Upper lobe of left lung (tissue), 6 donors: ENCODE measurements around the gene FBXO8. TPM values are rescaled to one million over a fixed set of nuclear protein-coding genes. Genes with fewer than 3 reads are reported as not detected.

Source experiments
- ATAC-seq, 2 donors: fragments of 200-7000 bp; cut with Tn5 transposase; one replicate each; pipeline ENCODE4 v1.9.1; 2022; ENCODE audit warnings: mild to moderate bottlenecking in 2 of 2, moderate library complexity in 2 of 2; ENCODE audit not compliant: low FRiP score in 2 of 2
- DNase-seq, 2 donors: peaks; one replicate each; pipeline ENCODE4 v3.0.0-alpha.2; 2019 to 2020
- H3K27ac ChIP-seq, 4 donors: fragments of 200-600 bp; sonication (generic); one replicate each; pipeline ENCODE4 v1.5.1; 2016 to 2019
- H3K27me3 ChIP-seq, 4 donors: fragments of 200-600 bp; sonication (generic); one replicate each; pipeline ENCODE4 v1.5.1; 2017 to 2019
- H3K36me3 ChIP-seq, 4 donors: fragments of 200-600 bp; sonication (generic); one replicate each; pipeline ENCODE4 v1.5.1; 2016 to 2019
- H3K4me1 ChIP-seq, 4 donors: fragments of 200-600 bp; sonication (generic); one replicate each; pipeline ENCODE4 v1.5.1; 2018 to 2019
- H3K4me3 ChIP-seq, 4 donors: fragments of 200-600 bp; sonication (generic); one replicate each; pipeline ENCODE4 v1.5.1; 2017 to 2019; ENCODE audit warnings: mild to moderate bottlenecking in 2 of 4, moderate library complexity in 1 of 4
- H3K9me3 ChIP-seq, 4 donors: fragments of 200-600 bp; sonication (generic); one replicate each; pipeline ENCODE4 v1.5.1; 2018 to 2019
- CTCF ChIP-seq, 6 experiments: fragments of 450-650 bp in 4 of 6; fragments of 200-600 bp in 2 of 6; sonication (generic) in 2 of 6; IDR thresholded peaks; one replicate each; pipeline ENCODE4 v1.5.1; 2016 to 2019; ENCODE audit warnings: antibody characterized with exemption in 6 of 6
- EP300 ChIP-seq, 4 donors: sonication (generic); formaldehyde crosslinking; IDR thresholded peaks; one replicate each; pipeline ENCODE4 v1.5.1; 2017; ENCODE audit warnings: antibody characterized with exemption in 4 of 4, control low read depth in 2 of 4
- POLR2A ChIP-seq, 4 donors: fragments of 450-650 bp; IDR thresholded peaks; one replicate each; pipeline ENCODE4 v1.5.1; 2016 to 2017; ENCODE audit warnings: antibody characterized with exemption in 4 of 4, mild to moderate bottlenecking in 2 of 4
- POLR2AphosphoS5 ChIP-seq, 2 donors: sonication (generic); formaldehyde crosslinking; IDR thresholded peaks; one replicate each; pipeline ENCODE4 v1.5.1; 2017; ENCODE audit warnings: antibody characterized with exemption in 2 of 2
- WGBS, 2 donors: methylation state at CpG; one replicate each; pipeline ENCODE4 v1.1.5; 2017 to 2018; 5-methylcytosine and 5-hydroxymethylcytosine counted together
- total RNA-seq, 6 donors: library from RNA; depleted of rRNA in 4 of 6; stranded (reverse); fragments of >200 nt in 4 of 6; gene quantifications; one replicate each; pipeline versions ENCODE4 v1.1.0 to v1.2.1, GENCODE V29; 2016 to 2021
- donor health status: DM: no; HTN: no; CAD: no; lungs with moderate emphysema.
- donor health status: DM: no; HTN: yes; CAD: no; lungs with severe emphysema.

FBXO8 gene
- total RNA-seq, 6 donors from 2014 or later: 13.5 to 48.9 (median 26.1) TPM

- no peaks in the 10 kb centered on the region for H3K36me3 ChIP-seq
- DNase-seq (no peak), ATAC-seq (no peak)
- peaks cover 6 to 19% (median 15%) of the 10 kb centered on the region in 4 donors for H3K4me1 ChIP-seq
- TF ChIP-seq EP300 (IDR thresholded peaks at IDR 0.05) (no peak), POLR2AphosphoS5 (IDR thresholded peaks at IDR 0.05) (no peak), POLR2A (IDR thresholded peaks at IDR 0.05) (no peak), CTCF (IDR thresholded peaks at IDR 0.05) (no peak)
- peaks cover 0 to 2% (median 0%) of the 10 kb centered on the region in 4 donors for H3K9me3 ChIP-seq
- WGBS, 2 donors: 94 to 95% methylated on average over 3 of the region's 3 CpGs
- no peak overlapping the region for H3K27ac ChIP-seq
- no peak overlapping the region for H3K4me3 ChIP-seq
- H3K27me3 ChIP-seq: no peaks in the 10 kb centered on the region
Observed at GRCh38 chr4:174286870-174287269, 3.4 kb upstream of the FBXO8 start.

GRCh38 chr4:174284487-174284886, 1.0 kb upstream of the FBXO8 start:
- no peak for ATAC-seq
- peak overlapping the region; percentile 70 to 89 (median 78) for H3K4me3 ChIP-seq
- H3K27me3 ChIP-seq: no peaks in the 10 kb centered on the region
- H3K27ac ChIP-seq: peak overlapping the region in 3 of 4 donors; percentile 96 to 99 (median 98)
- H3K9me3 ChIP-seq: no peaks in the 10 kb centered on the region
- H3K36me3 ChIP-seq: no peaks in the 10 kb centered on the region
- no peak for DNase-seq
- peaks cover 6 to 28% (median 25%) of the 10 kb centered on the region in 4 donors for H3K4me1 ChIP-seq
- 12 to 15% methylated on average over 6 of the region's 6 CpGs for WGBS, 2 donors
- no peak for TF ChIP-seq CTCF (IDR thresholded peaks at IDR 0.05)
- TF ChIP-seq POLR2A (IDR thresholded peaks at IDR 0.05): no peak
- no peak for TF ChIP-seq EP300 (IDR thresholded peaks at IDR 0.05)
- no peak for TF ChIP-seq POLR2AphosphoS5 (IDR thresholded peaks at IDR 0.05)

GRCh38 chr4:174282836-174283506, 496 bp downstream of the FBXO8 start:
- WGBS, 2 donors: 1% methylated on average over 22 of the region's 22 CpGs
- H3K36me3 ChIP-seq: no peaks in the 10 kb centered on the region
- ATAC-seq: peak; percentile 98 to 99
- no peak for TF ChIP-seq CTCF (IDR thresholded peaks at IDR 0.05)
- peak in 1 of 4 donors; percentile 19 for TF ChIP-seq POLR2A (IDR thresholded peaks at IDR 0.05)
- peak; percentile 88 to 95 for DNase-seq
- H3K27ac ChIP-seq: peak overlapping the region; percentile 95 to 99 (median 97)
- H3K4me3 ChIP-seq: peak overlapping the region; percentile 70 to 89 (median 78)
- H3K9me3 ChIP-seq: no peaks in the 10 kb centered on the region
- H3K27me3 ChIP-seq: no peaks in the 10 kb centered on the region
- H3K4me1 ChIP-seq: peaks cover 6 to 31% (median 27%) of the 10 kb centered on the region in 4 donors

- no peak overlapping the region for H3K27ac ChIP-seq
Observed at GRCh38 chr4:174281901-174282300, 1.6 kb downstream of the FBXO8 start.

More at GRCh38 chr4:174281901-174282300, 1.6 kb downstream of the FBXO8 start:
- H3K27me3 ChIP-seq: no peaks in the 10 kb centered on the region
- no peaks in the 10 kb centered on the region for H3K9me3 ChIP-seq
- peak overlapping the region in 2 of 4 donors; percentile 76 to 89 for H3K4me3 ChIP-seq
- no peaks in the 10 kb centered on the region for H3K36me3 ChIP-seq
- H3K4me1 ChIP-seq: peaks cover 6 to 40% (median 28%) of the 10 kb centered on the region in 4 donors
- TF ChIP-seq POLR2A (IDR thresholded peaks at IDR 0.05): no peak
- TF ChIP-seq CTCF (IDR thresholded peaks at IDR 0.05): no peak
- DNase-seq (no peak), ATAC-seq (no peak)
